GM12865 (cell line): ENCODE data around the gene METRNL.
A peak's percentile ranks its signal among the peaks of the same experiment; 100 is the strongest.
"Not testable (repeated sequence)": the region's sequence is repeated elsewhere in the genome, so short reads cannot be mapped to it uniquely, and the experiment has no call there.

Experiments
- DNase-seq: peaks from one replicate; pipeline ENCODE4 v3.0.0; 2010; ENCODE audit warnings: low read depth
- H3K4me3 ChIP-seq: 2 replicates; pipeline ENCODE4 v1.5.1; 2011; ENCODE audit warnings: mild to moderate bottlenecking, low read depth, low read length, control low read depth
- CTCF ChIP-seq: IDR thresholded peaks from 2 replicates; pipeline ENCODE4 v1.5.1; 2011; ENCODE audit warnings: low read length, control low read depth, low read depth, inconsistent platforms; ENCODE audit not compliant: insufficient read depth; ENCODE audit errors: missing control alignments

Gene METRNL

GRCh38 chr17:83053021-83053681, 26.3 kb upstream of the METRNL start:
- no peak for TF ChIP-seq CTCF
- H3K4me3 ChIP-seq: no peak overlapping the region
- no peak for DNase-seq

GRCh38 chr17:83053739-83054451, 25.5 kb upstream of the METRNL start:
- no peak overlapping the region for H3K4me3 ChIP-seq
- peak; percentile 36 for DNase-seq
- no peak for TF ChIP-seq CTCF

DNA sequence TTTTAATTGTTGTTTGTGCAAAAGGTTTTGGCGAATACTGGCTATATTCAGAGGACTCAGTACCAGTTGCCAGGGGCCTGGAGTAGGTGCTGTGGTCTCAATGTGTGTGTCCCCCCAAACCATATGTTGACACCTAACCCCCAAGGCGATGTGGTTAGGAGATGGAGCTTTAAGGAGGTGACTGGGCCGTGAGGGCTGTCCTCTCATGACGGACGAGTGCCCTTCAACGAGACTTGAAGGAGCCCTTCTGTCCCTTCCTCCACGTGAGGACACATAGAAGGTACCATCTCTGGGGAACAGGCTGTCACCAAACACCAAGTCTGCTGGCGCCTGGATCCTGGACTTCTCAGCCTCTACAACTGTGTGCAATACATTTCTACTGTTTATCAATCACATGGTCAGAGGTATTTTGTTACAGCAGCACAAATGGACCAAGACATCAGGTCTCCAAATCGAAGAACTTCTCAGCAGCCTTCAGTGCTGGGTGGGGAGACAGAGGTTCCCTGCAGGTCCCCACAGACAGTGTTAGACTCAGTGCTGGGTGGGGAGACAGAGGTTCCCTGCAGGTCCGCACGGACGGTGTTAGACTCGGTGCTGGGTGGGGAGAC, 24.8 kb upstream of the METRNL start:
- no peak overlapping the region for H3K4me3 ChIP-seq
- no peak for TF ChIP-seq CTCF
- no peak for DNase-seq

DNA sequence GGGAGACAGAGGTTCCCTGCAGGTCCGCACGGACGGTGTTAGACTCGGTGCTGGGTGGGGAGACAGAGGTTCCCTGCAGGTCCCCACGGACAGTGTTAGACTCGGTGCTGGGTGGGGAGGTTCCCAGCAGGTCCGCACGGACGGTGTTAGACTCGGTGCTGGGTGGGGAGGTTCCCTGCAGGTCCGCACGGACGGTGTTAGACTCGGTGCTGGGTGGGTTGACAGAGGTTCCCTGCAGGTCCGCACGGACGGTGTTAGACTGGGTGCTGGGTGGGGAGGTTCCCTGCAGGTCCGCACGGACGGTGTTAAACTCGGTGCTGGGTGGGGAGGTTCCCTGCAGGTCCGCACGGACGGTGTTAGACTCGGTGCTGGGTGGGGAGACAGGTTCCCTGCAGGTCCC, 24.2 kb upstream of the METRNL start:
- H3K4me3 ChIP-seq, DNase-seq: not testable (repeated sequence)

GRCh38 chr17:83055911-83056582, 23.4 kb upstream of the METRNL start:
- no peak for DNase-seq
- H3K4me3 ChIP-seq: no peak overlapping the region

GRCh38 chr17:83056583-83057396, 22.6 kb upstream of the METRNL start:
- TF ChIP-seq CTCF: no peak
- no peak for DNase-seq
- H3K4me3 ChIP-seq: no peak overlapping the region

More at GRCh38 chr17:83055911-83056582, 23.4 kb upstream of the METRNL start:
- no peak for TF ChIP-seq CTCF
